SJCRH30 (cell line): Measurements from ENCODE around the gene RAB44. TPM values are rescaled to one million over a fixed set of nuclear protein-coding genes. Genes with fewer than 3 reads are reported as not detected.
A peak's percentile ranks its signal among the peaks of the same experiment; 100 is the strongest.

Source experiments
- DNase-seq, 2 experiments: peaks; one replicate each; pipeline ENCODE4 v3.0.0-alpha.2; 2015 to 2020
- H3K27ac ChIP-seq: fragments of 250-450 bp; sonication (Bioruptor Pico); 2 replicates; pipeline ENCODE4 v1.5.1; 2020; ENCODE audit warnings: mild to moderate bottlenecking, moderate library complexity
- H3K27me3 ChIP-seq: fragments of 250-450 bp; sonication (Bioruptor Pico); 2 replicates; pipeline ENCODE4 v1.5.1; 2020; ENCODE audit warnings: mild to moderate bottlenecking, moderate library complexity
- H3K36me3 ChIP-seq: fragments of 250-450 bp; sonication (Bioruptor Pico); 2 replicates; pipeline ENCODE4 v1.5.1; 2020; ENCODE audit warnings: mild to moderate bottlenecking, moderate library complexity
- H3K4me1 ChIP-seq: fragments of 250-450 bp; sonication (Bioruptor Pico); 2 replicates; pipeline ENCODE4 v1.5.1; 2020; ENCODE audit warnings: mild to moderate bottlenecking, moderate library complexity
- H3K4me3 ChIP-seq: fragments of 250-450 bp; sonication (Bioruptor Pico); 2 replicates; pipeline ENCODE4 v1.5.1; 2020; ENCODE audit warnings: mild to moderate bottlenecking, moderate library complexity
- H3K9me3 ChIP-seq: fragments of 250-450 bp; sonication (Bioruptor Pico); replicated peaks from 2 replicates; pipeline ENCODE4 v1.5.1; 2020; ENCODE audit warnings: mild to moderate bottlenecking, moderate library complexity
- total RNA-seq: library from RNA; depleted of rRNA; stranded (reverse); fragments of >200 nt; shearing (Covaris generic); gene quantifications from 2 replicates; pipeline ENCODE4 v1.2.3, GENCODE V29; 2014; rRNA removed

RAB44 gene
- total RNA-seq, 1 experiment from 2014 or later: not detected

DNA sequence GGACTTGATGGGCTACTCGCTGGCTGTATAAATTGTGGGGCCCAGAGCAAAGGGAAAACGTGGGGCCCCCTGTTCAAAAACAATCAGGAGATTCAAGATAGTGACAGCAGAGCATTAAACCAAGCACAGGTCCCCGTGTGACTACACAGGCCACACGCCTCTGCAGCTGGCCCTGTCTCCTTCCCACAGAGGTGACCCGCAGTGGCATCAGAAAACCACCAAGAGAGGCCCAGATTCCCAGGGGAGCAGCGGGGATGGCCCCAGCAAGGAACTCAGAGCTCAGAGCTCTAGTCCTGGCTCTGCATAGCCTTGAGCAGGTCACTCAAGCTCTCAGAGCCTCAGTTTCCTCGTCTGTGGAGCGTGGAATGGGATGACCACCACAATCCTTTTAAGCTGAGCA, 84.0 kb downstream of the RAB44 start:
- Histone ChIP-seq H3K27ac (no peak overlapping the region), H3K36me3 (no peaks in the 10 kb centered on the region), H3K9me3 (no peaks in the 10 kb centered on the region), H3K27me3 (no peaks in the 10 kb centered on the region; the same call in 1 of the 2 replicates), H3K4me3 (no peak overlapping the region), H3K4me1 (peaks cover 9% of the 10 kb centered on the region; the same call in 1 of the 2 replicates)
- DNase-seq: peak; percentile 26 to 50

Other genes starting within 250 kb of the RAB44 start
- 26.9 and 27.6 TPM in 2 replicates for gene STK38, start 150.3 kb upstream of the RAB44 start, total RNA-seq
- gene SRSF3, start 103.5 kb upstream of the RAB44 start, total RNA-seq: 395 and 493 TPM in 2 replicates
- 56.1 and 57.8 TPM in 2 replicates for gene CDKN1A, start 19.1 kb upstream of the RAB44 start, total RNA-seq
- gene CPNE5, start 141.6 kb downstream of the RAB44 start, total RNA-seq: 0.57 TPM in 1 of 2 replicates, not detected in the other
- gene PPIL1, start 177.0 kb downstream of the RAB44 start, total RNA-seq: 75.2 and 77.8 TPM in 2 replicates
- gene C6orf89, start 188.1 kb downstream of the RAB44 start, total RNA-seq: 17.0 and 18.5 TPM in 2 replicates